GM23338 (cell line): Measurements from ENCODE around the gene ITPRID2.

Experiments
- CREB1 ChIP-seq: fragments of 250-450 bp; sonication (Bioruptor Pico); IDR thresholded peaks from 2 replicates; pipeline ENCODE4 v1.5.0; 2020; ENCODE audit warnings: low read depth, mild to moderate bottlenecking, moderate library complexity
- EZH2 ChIP-seq: fragments of 200-600 bp; sonication (generic); IDR thresholded peaks from one replicate; pipeline ENCODE4 v1.8.0; 2017; ENCODE audit warnings: antibody characterized with exemption, mild to moderate bottlenecking, low read depth; ENCODE audit not compliant: unreplicated experiment
- EZH2phosphoT487 ChIP-seq: fragments of 200-600 bp; sonication (generic); IDR thresholded peaks from one replicate; pipeline ENCODE4 v1.8.1; 2018; ENCODE audit warnings: antibody characterized with exemption; ENCODE audit not compliant: unreplicated experiment
- JUNB ChIP-seq: IDR thresholded peaks from one replicate; pipeline ENCODE4 v1.6.1; 2016; ENCODE audit warnings: antibody characterized with exemption; ENCODE audit not compliant: unreplicated experiment
- POLR2AphosphoS5 ChIP-seq: IDR thresholded peaks from 2 replicates; pipeline ENCODE4 v1.6.1; 2016; ENCODE audit warnings: antibody characterized with exemption, low read depth
- TF ChIP-seq, protein P1 (sequence below), 2 experiments: fragments of 200-600 bp in 1 of 2; sonication (generic) in 1 of 2; conservative IDR thresholded peaks; 2 replicates each; pipeline versions ENCODE4 v1.5.1 to v1.6.1; 2016 to 2017; ENCODE audit warnings: antibody characterized with exemption in 2 of 2, low read depth in 2 of 2, mild to moderate bottlenecking in 2 of 2, moderate library complexity in 1 of 2
- TF ChIP-seq, protein P2 (sequence below): IDR thresholded peaks from one replicate; pipeline ENCODE4 v1.6.1; 2018; ENCODE audit warnings: antibody characterized with exemption; ENCODE audit not compliant: unreplicated experiment

DNA sequence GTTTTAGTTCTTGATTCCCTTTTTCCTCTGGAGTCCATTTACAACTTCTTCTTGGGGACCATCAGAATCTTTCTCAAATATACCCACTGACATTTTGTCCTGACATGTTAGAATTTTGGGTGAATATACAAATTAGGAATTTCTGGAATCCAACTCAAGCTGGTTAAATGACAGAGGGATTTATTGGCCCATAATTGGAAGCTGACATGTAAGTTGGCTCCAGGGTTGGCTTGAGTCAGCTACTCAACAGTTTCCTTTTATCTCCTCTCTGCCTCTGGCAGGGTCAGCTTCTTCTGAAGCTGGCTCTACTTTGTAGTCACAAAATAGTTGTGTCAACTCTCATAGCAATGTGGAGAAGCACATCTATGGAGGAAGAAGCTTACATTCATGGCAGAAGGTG lies 57.5 kb downstream of the ITPRID2 start:
- TF ChIP-seq, protein P1, sequence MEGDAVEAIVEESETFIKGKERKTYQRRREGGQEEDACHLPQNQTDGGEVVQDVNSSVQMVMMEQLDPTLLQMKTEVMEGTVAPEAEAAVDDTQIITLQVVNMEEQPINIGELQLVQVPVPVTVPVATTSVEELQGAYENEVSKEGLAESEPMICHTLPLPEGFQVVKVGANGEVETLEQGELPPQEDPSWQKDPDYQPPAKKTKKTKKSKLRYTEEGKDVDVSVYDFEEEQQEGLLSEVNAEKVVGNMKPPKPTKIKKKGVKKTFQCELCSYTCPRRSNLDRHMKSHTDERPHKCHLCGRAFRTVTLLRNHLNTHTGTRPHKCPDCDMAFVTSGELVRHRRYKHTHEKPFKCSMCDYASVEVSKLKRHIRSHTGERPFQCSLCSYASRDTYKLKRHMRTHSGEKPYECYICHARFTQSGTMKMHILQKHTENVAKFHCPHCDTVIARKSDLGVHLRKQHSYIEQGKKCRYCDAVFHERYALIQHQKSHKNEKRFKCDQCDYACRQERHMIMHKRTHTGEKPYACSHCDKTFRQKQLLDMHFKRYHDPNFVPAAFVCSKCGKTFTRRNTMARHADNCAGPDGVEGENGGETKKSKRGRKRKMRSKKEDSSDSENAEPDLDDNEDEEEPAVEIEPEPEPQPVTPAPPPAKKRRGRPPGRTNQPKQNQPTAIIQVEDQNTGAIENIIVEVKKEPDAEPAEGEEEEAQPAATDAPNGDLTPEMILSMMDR (conservative IDR thresholded peaks at IDR 0.05; ENCODE audit: low read depth in 2 of 2), result no peak
- TF ChIP-seq, protein P2, sequence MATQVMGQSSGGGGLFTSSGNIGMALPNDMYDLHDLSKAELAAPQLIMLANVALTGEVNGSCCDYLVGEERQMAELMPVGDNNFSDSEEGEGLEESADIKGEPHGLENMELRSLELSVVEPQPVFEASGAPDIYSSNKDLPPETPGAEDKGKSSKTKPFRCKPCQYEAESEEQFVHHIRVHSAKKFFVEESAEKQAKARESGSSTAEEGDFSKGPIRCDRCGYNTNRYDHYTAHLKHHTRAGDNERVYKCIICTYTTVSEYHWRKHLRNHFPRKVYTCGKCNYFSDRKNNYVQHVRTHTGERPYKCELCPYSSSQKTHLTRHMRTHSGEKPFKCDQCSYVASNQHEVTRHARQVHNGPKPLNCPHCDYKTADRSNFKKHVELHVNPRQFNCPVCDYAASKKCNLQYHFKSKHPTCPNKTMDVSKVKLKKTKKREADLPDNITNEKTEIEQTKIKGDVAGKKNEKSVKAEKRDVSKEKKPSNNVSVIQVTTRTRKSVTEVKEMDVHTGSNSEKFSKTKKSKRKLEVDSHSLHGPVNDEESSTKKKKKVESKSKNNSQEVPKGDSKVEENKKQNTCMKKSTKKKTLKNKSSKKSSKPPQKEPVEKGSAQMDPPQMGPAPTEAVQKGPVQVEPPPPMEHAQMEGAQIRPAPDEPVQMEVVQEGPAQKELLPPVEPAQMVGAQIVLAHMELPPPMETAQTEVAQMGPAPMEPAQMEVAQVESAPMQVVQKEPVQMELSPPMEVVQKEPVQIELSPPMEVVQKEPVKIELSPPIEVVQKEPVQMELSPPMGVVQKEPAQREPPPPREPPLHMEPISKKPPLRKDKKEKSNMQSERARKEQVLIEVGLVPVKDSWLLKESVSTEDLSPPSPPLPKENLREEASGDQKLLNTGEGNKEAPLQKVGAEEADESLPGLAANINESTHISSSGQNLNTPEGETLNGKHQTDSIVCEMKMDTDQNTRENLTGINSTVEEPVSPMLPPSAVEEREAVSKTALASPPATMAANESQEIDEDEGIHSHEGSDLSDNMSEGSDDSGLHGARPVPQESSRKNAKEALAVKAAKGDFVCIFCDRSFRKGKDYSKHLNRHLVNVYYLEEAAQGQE, result no peak
- TF ChIP-seq POLR2AphosphoS5 (no peak), CREB1 (CRISPR knock-in tag) (no peak), JUNB (no peak), EZH2 (no peak), EZH2phosphoT487 (no peak)
